LNCaP clone FGC (cell line): ENCODE measurements around the gene SPAG9.

ENCODE experiments used
- DNase-seq: peaks from one replicate; pipeline ENCODE4 v3.0.0-alpha.2; 2011; ENCODE audit warnings: low read depth
- H3K4me3 ChIP-seq: 2 replicates; pipeline ENCODE4 v1.5.1; 2011; ENCODE audit warnings: mild to moderate bottlenecking, low read depth, low read length, control low read depth
- CTCF ChIP-seq: IDR thresholded peaks from 2 replicates; pipeline ENCODE4 v1.5.1; 2012; ENCODE audit warnings: mild to moderate bottlenecking; ENCODE audit not compliant: control insufficient read depth, insufficient read depth; ENCODE audit errors: extremely low read depth

Gene SPAG9

GRCh38 chr17:50920891-50921586, 199.6 kb downstream of the SPAG9 start:
- no peak for TF ChIP-seq CTCF
- DNase-seq, result no peak
- H3K4me3 ChIP-seq, result no peak overlapping the region

- DNase-seq, result no peak
- TF ChIP-seq CTCF, result no peak
- no peak overlapping the region for H3K4me3 ChIP-seq
Observed at GRCh38 chr17:50920041-50920410, 200.6 kb downstream of the SPAG9 start.

- DNase-seq, result peak; percentile 77
- no peak overlapping the region for H3K4me3 ChIP-seq
- 0 out of 2 replicates have a peak, but pooled peaks have one; percentile 5 for TF ChIP-seq CTCF
Observed at GRCh38 chr17:50919321-50920040, 201.2 kb downstream of the SPAG9 start.

GRCh38 chr17:50918933-50919296, 201.8 kb downstream of the SPAG9 start:
- H3K4me3 ChIP-seq, result no peak overlapping the region
- TF ChIP-seq CTCF, result no peak
- no peak for DNase-seq

GRCh38 chr17:50918071-50918932, 202.4 kb downstream of the SPAG9 start:
- TF ChIP-seq CTCF, result no peak
- no peak overlapping the region for H3K4me3 ChIP-seq
- no peak for DNase-seq

- TF ChIP-seq CTCF, result no peak
- DNase-seq, result no peak
- H3K4me3 ChIP-seq, result no peak overlapping the region
Observed at GRCh38 chr17:50917418-50917743, 203.3 kb downstream of the SPAG9 start.
